ENCODE results near the gene ANKRD53. TPM values are rescaled to one million over a fixed set of nuclear protein-coding genes. Genes with fewer than 3 reads are reported as not detected.
"Not testable (repeated sequence)": the region's sequence is repeated elsewhere in the genome, so short reads cannot be mapped to it uniquely, and the experiment has no call there.

The ANKRD53 gene
- total RNA-seq, 4 donors from 2014 or later, result 2.9 to 5.5 TPM; not detected in 2

DNA sequence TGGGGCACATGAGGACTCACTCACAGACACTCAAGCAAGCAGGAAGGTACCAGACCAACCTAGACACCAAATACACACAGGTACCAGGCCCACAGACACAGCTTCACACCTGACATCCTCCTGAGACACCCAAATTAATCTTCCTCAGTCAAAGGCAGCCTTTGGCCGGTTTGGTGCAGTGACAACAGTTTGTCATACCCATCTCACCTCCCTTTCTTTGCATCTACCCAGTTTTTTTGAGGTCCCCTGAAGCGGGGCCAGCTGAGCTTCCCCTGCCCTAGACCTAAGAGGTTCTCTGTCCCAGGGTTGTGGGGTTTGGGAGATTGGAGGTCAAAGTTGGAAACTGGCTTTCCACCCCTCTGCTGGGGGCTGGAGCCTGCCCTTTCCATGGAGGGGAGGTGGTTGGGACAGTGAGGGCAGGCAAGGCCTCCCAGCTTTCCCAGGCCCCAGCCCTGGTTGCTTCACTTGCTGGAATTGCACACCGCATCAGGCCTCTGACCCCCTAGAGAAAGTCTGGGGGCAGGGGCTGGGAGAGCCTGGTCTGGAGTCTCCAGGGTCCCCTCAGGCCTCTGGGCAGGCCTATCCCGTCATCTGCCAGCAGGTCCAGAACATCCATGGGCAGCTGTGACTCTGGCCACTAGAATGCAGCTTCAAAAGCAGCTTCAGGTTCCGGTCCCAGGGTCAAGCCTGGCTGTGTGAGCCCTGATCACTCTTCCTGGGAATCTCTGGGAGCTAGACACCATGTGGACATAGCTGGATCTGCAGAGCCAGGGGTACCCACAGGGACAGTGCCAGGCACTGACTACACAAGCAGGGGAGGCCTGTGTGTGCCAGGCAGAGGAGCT, 28.7 kb downstream of the ANKRD53 start:
- DNase-seq (ENCODE audit: low spot score in 2 of 2), result peak in 1 of 2 donors; percentile 42
- no peaks in the 10 kb centered on the region for H3K36me3 ChIP-seq
- no peaks in the 10 kb centered on the region for H3K4me1 ChIP-seq
- H3K27me3 ChIP-seq, result peaks cover 16% of the 10 kb centered on the region
- no peak overlapping the region for H3K27ac ChIP-seq
- no peaks in the 10 kb centered on the region for H3K9me3 ChIP-seq
- no peak overlapping the region for H3K4me3 ChIP-seq
- TF ChIP-seq POLR2AphosphoS5 (IDR thresholded peaks at IDR 0.05) (no peak), EP300 (IDR thresholded peaks at IDR 0.05) (no peak)
- WGBS, result 82% methylated on average over 3 of the region's 5 CpGs

GRCh38 chr2:71008342-71008741, 29.9 kb downstream of the ANKRD53 start:
- Histone ChIP-seq H3K4me3 (no peak overlapping the region), H3K4me1 (no peaks in the 10 kb centered on the region), H3K27me3 (peaks cover 20% of the 10 kb centered on the region), H3K9me3 (no peaks in the 10 kb centered on the region), H3K27ac (no peak overlapping the region), H3K36me3 (no peaks in the 10 kb centered on the region)
- 88% methylated on average over 8 of the region's 13 CpGs for WGBS
- TF ChIP-seq POLR2A (IDR thresholded peaks at IDR 0.05), result no peak
- TF ChIP-seq POLR2AphosphoS5 (IDR thresholded peaks at IDR 0.05), result no peak
- no peak for TF ChIP-seq CTCF (IDR thresholded peaks at IDR 0.05)
- TF ChIP-seq EP300 (IDR thresholded peaks at IDR 0.05), result no peak
- DNase-seq (ENCODE audit: low spot score in 2 of 2), result peak in 1 of 2 donors; percentile 40

GRCh38 chr2:71011786-71012185, 33.4 kb downstream of the ANKRD53 start:
- not testable (repeated sequence) for H3K36me3 ChIP-seq; H3K4me3 ChIP-seq; H3K9me3 ChIP-seq; DNase-seq (ENCODE audit: low spot score in 2 of 2); H3K4me1 ChIP-seq; H3K27ac ChIP-seq
- H3K27me3 ChIP-seq, result peaks cover 24% of the 10 kb centered on the region
- 24% methylated on average over 6 of the region's 6 CpGs for WGBS

- 91% methylated on average over 8 of the region's 8 CpGs for WGBS
- Histone ChIP-seq H3K27me3 (peaks cover 3% of the 10 kb centered on the region), H3K36me3 (no peaks in the 10 kb centered on the region), H3K9me3 (no peaks in the 10 kb centered on the region), H3K4me1 (peaks cover 8% of the 10 kb centered on the region), H3K27ac (no peak overlapping the region), H3K4me3 (no peak overlapping the region)
- TF ChIP-seq POLR2AphosphoS5 (IDR thresholded peaks at IDR 0.05) (no peak), POLR2A (IDR thresholded peaks at IDR 0.05) (no peak), CTCF (IDR thresholded peaks at IDR 0.05) (no peak), EP300 (IDR thresholded peaks at IDR 0.05) (no peak)
- DNase-seq (ENCODE audit: low spot score in 2 of 2), result no peak
Measured at GRCh38 chr2:71018625-71019024, 40.2 kb downstream of the ANKRD53 start.

GRCh38 chr2:71019989-71020388, 41.6 kb downstream of the ANKRD53 start:
- not testable (repeated sequence) for DNase-seq (ENCODE audit: low spot score in 2 of 2); H3K4me3 ChIP-seq; H3K4me1 ChIP-seq; H3K27ac ChIP-seq; H3K36me3 ChIP-seq; H3K27me3 ChIP-seq; H3K9me3 ChIP-seq
- 95% methylated on average over 6 of the region's 6 CpGs for WGBS

DNA sequence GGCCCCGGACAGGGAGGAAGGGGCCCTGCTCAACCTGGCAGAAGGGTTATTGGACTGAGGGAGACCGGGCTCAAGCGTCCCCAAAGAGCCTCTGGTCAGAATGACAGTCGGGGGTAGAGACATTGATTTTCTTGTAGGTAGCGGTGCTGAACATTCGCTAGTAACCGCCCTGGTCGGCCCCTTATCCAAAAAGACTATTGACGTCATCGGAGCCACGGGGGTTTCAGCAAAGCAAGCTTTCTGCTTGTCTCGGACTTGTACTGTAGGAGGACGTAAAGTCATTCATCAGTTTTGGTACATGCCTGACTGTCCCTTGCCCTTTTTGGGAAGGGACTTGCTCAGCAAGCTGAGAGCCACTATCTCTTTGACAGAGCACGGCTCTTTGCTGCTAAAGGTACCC, 43.0 kb downstream of the ANKRD53 start:
- DNase-seq (ENCODE audit: low spot score in 2 of 2); H3K27ac ChIP-seq; H3K9me3 ChIP-seq; H3K36me3 ChIP-seq; H3K4me3 ChIP-seq; H3K27me3 ChIP-seq; H3K4me1 ChIP-seq: not testable (repeated sequence)
- WGBS, result 84% methylated on average over 13 of the region's 14 CpGs

- H3K4me3 ChIP-seq; DNase-seq (ENCODE audit: low spot score in 2 of 2): not testable (repeated sequence)
- TF ChIP-seq CTCF (IDR thresholded peaks at IDR 0.05), result peak in 1 of 2 donors; percentile 14
Measured at GRCh38 chr2:71023553-71024243, 45.3 kb downstream of the ANKRD53 start.

More at GRCh38 chr2:71023553-71024243, 45.3 kb downstream of the ANKRD53 start:
- not testable (repeated sequence) for H3K27me3 ChIP-seq, H3K27ac ChIP-seq, H3K4me1 ChIP-seq, H3K9me3 ChIP-seq, H3K36me3 ChIP-seq
- WGBS, result 45% methylated on average over 15 of the region's 15 CpGs
